ENCODE results near the gene OVCH2.

The OVCH2 gene

GRCh38 chr11:7639643-7640025 is 66.6 kb downstream of the OVCH2 start:
- DNase-seq: no peak
